IMR-90 (cell line): Measurements from ENCODE around the gene TAF10. TPM values are rescaled to one million over a fixed set of nuclear protein-coding genes. Genes with fewer than 3 reads are reported as not detected.

Experiments used
- ATAC-seq: fragments of 200-7000 bp; cut with Tn5 transposase; 2 replicates; pipeline ENCODE4 v1.9.1; 2020; ENCODE audit warnings: low read depth, mild to moderate bottlenecking, moderate library complexity
- BruUV-seq: library from RNA; stranded (reverse); fragments of 400-500 nt; replicated peaks from 2 replicates; lab custom pipeline; 2021; lab: Mats Ljungman, UMichigan
- CTCF ChIA-PET: fragments of 300-600 bp; formaldehyde crosslinking; extraction: SDS; loops from one replicate; lab custom pipeline; 2021; ENCODE audit warnings: antibody characterized with exemption; lab: Yijun Ruan, JAX
- POLR2A ChIA-PET: fragments of 300-600 bp; sonication (Branson Sonifier 250); formaldehyde crosslinking; loops from one replicate; lab custom pipeline; 2022; ENCODE audit warnings: antibody characterized with exemption; ENCODE audit not compliant: unreplicated experiment; lab: Charles Lee
- DNase-seq: peaks from one replicate; pipeline ENCODE4 v3.0.0; 2013
- H2AFZ ChIP-seq: replicated peaks from 2 replicates; pipeline ENCODE3; 2013; ENCODE audit warnings: low read length, mild to moderate bottlenecking; ENCODE audit not compliant: poor library complexity
- H2AK5ac ChIP-seq: 2 replicates; pipeline ENCODE4 v1.6.1; 2013; ENCODE audit warnings: low read depth, low read length, inconsistent platforms
- H2AK9ac ChIP-seq: replicated peaks from 2 replicates; pipeline ENCODE3; 2013; ENCODE audit warnings: mild to moderate bottlenecking, low read depth, low read length, moderate library complexity; ENCODE audit not compliant: poor library complexity
- H2BK120ac ChIP-seq: 2 replicates; pipeline ENCODE4 v1.6.1; 2013; ENCODE audit warnings: low read depth, low read length, inconsistent platforms
- H2BK15ac ChIP-seq: 3 replicates; pipeline ENCODE4 v1.6.1; 2013; ENCODE audit warnings: low read depth, low read length, inconsistent platforms
- H2BK20ac ChIP-seq: 2 replicates; pipeline ENCODE4 v1.6.1; 2013; ENCODE audit warnings: low read depth, mild to moderate bottlenecking, inconsistent platforms, low read length, moderate library complexity
- H2BK5ac ChIP-seq: 2 replicates; pipeline ENCODE4 v1.6.1; 2013; ENCODE audit warnings: mild to moderate bottlenecking, low read depth, low read length, inconsistent platforms; ENCODE audit not compliant: poor library complexity, severe bottlenecking
- H3K14ac ChIP-seq: replicated peaks from 2 replicates; pipeline ENCODE4 v1.6.1; 2013; ENCODE audit warnings: low read depth, low read length, inconsistent platforms
- H3K18ac ChIP-seq: 2 replicates; pipeline ENCODE4 v1.6.1; 2013; ENCODE audit warnings: low read depth, low read length, control low read depth
- H3K23ac ChIP-seq: 2 replicates; pipeline ENCODE4 v1.6.1; 2013; ENCODE audit warnings: low read depth, low read length, inconsistent platforms
- H3K27ac ChIP-seq: 2 replicates; pipeline ENCODE4 v1.5.1; 2013; ENCODE audit warnings: mild to moderate bottlenecking, control low read depth, low read length; ENCODE audit not compliant: insufficient read depth
- H3K27me3 ChIP-seq: 2 replicates; pipeline ENCODE4 v1.6.1; 2013; ENCODE audit warnings: low read length; ENCODE audit not compliant: control insufficient read depth, insufficient read depth
- H3K36me3 ChIP-seq: 2 replicates; pipeline ENCODE4 v1.6.1; 2013; ENCODE audit warnings: low read length, mixed read lengths; ENCODE audit not compliant: control insufficient read depth, insufficient read depth
- H3K4ac ChIP-seq: 2 replicates; pipeline ENCODE4 v1.6.1; 2013; ENCODE audit warnings: low read depth, low read length, inconsistent platforms
- H3K4me1 ChIP-seq: 2 replicates; pipeline ENCODE4 v1.6.1; 2013; ENCODE audit warnings: low read length, mixed read lengths; ENCODE audit not compliant: control insufficient read depth, insufficient read depth
- H3K4me2 ChIP-seq: 2 replicates; pipeline ENCODE4 v1.6.1; 2013; ENCODE audit warnings: low read depth, mild to moderate bottlenecking, control low read depth, low read length, moderate library complexity
- H3K4me3 ChIP-seq: 2 replicates; pipeline ENCODE4 v1.5.1; 2013; ENCODE audit warnings: low read depth, mild to moderate bottlenecking, control low read depth, low read length, moderate library complexity; ENCODE audit not compliant: insufficient read depth
- H3K56ac ChIP-seq: 2 replicates; pipeline ENCODE4 v1.6.1; 2013; ENCODE audit warnings: low read length, inconsistent platforms; ENCODE audit not compliant: insufficient read depth; ENCODE audit errors: extremely low read depth
- H3K79me1 ChIP-seq, 2 experiments: 2 replicates each; pipeline ENCODE4 v1.6.1; 2013; ENCODE audit warnings: low read length in 2 of 2, inconsistent platforms in 1 of 2, low read depth in 1 of 2
- H3K9ac ChIP-seq: 2 replicates; pipeline ENCODE4 v1.6.1; 2013; ENCODE audit warnings: low read depth, low read length, control low read depth
- H3K9me1 ChIP-seq: 2 replicates; pipeline ENCODE4 v1.6.1; 2013; ENCODE audit warnings: low read length, inconsistent platforms; ENCODE audit not compliant: insufficient read depth
- H3K9me3 ChIP-seq: 2 replicates; pipeline ENCODE4 v1.6.1; 2013; ENCODE audit warnings: low read length; ENCODE audit not compliant: control insufficient read depth, insufficient read depth
- H4K20me1 ChIP-seq: 2 replicates; pipeline ENCODE4 v1.6.1; 2013; ENCODE audit warnings: low read length, inconsistent platforms; ENCODE audit not compliant: insufficient read depth
- H4K5ac ChIP-seq: 2 replicates; pipeline ENCODE4 v1.6.1; 2013; ENCODE audit warnings: mild to moderate bottlenecking, low read depth, low read length, control low read depth
- H4K8ac ChIP-seq, 2 experiments: 2 replicates each; pipeline ENCODE4 v1.6.1; 2013; ENCODE audit warnings: low read depth in 2 of 2, low read length in 2 of 2, control low read depth in 1 of 2, inconsistent platforms in 1 of 2
- H4K91ac ChIP-seq: 2 replicates; pipeline ENCODE4 v1.6.1; 2013; ENCODE audit warnings: low read depth, low read length, inconsistent platforms; ENCODE audit not compliant: insufficient read depth
- BHLHE40 ChIP-seq: fragments of 150-350 bp; IDR thresholded peaks from 2 replicates; pipeline ENCODE4 v1.6.1; 2016; ENCODE audit warnings: mild to moderate bottlenecking, low read depth, low read length
- CEBPB ChIP-seq: IDR thresholded peaks from 2 replicates; pipeline ENCODE4 v1.6.1; 2012; ENCODE audit warnings: low read depth, low read length, improper control_type of control experiment
- CHD1 ChIP-seq: IDR thresholded peaks from 2 replicates; pipeline ENCODE4 v1.6.1; 2012; ENCODE audit warnings: low read depth, low read length, improper control_type of control experiment
- MXI1 ChIP-seq: IDR thresholded peaks from 2 replicates; pipeline ENCODE4 v1.6.1; 2012; ENCODE audit warnings: low read depth, mild to moderate bottlenecking, low read length, moderate library complexity, borderline replicate concordance
- NFE2L2 ChIP-seq: fragments of 150-350 bp; IDR thresholded peaks from 2 replicates; pipeline ENCODE4 v1.6.1; 2016; ENCODE audit warnings: low read depth, mild to moderate bottlenecking, low read length
- POLR2A ChIP-seq: IDR thresholded peaks from 2 replicates; pipeline ENCODE4 v1.6.1; 2012; ENCODE audit warnings: mild to moderate bottlenecking, low read depth, low read length
- RCOR1 ChIP-seq: IDR thresholded peaks from 2 replicates; pipeline ENCODE4 v1.6.1; 2012; ENCODE audit warnings: mild to moderate bottlenecking, low read length, improper control_type of control experiment; ENCODE audit not compliant: insufficient replicate concordance
- RFX5 ChIP-seq: IDR thresholded peaks from 2 replicates; pipeline ENCODE4 v1.8.0; 2012; ENCODE audit warnings: low read depth, mild to moderate bottlenecking, low read length, moderate library complexity
- SMC3 ChIP-seq: fragments of 150-350 bp; IDR thresholded peaks from 2 replicates; pipeline ENCODE4 v1.6.1; 2016; ENCODE audit warnings: low read depth, mild to moderate bottlenecking, antibody characterized with exemption, low read length, moderate library complexity
- WGBS, 2 experiments: methylation state at CpG; one replicate each; pipeline versions ENCODE4 v1.1.5 to v1.1.7; 2013; ENCODE audit warnings: missing lambda C conversion rate in 2 of 2; ENCODE audit not compliant: insufficient read length in 1 of 2; ENCODE audit errors: extremely low coverage in 2 of 2; 5-methylcytosine and 5-hydroxymethylcytosine counted together
- dilution Hi-C: fragments of 300-500 bp; cut with HindIII; formaldehyde crosslinking; loops from one replicate; pipeline ENCODE4 v1.14.3; 2018; ENCODE audit warnings: low sequenced_read_pairs; ENCODE audit not compliant: unreplicated experiment
- in situ Hi-C: fragments of 300-500 bp; cut with MboI; formaldehyde crosslinking; loops from 3 replicates; pipeline ENCODE4 v1.14.3; 2019; ENCODE audit warnings: low sequenced_read_pairs, inconsistent platforms, mixed read lengths
- intact Hi-C: fragments of 100-400 bp; cut with micrococcal nuclease; formaldehyde crosslinking; loops from 2 replicates; pipeline ENCODE4 v1.10.0; 2022
- polyA plus RNA-seq, 3 experiments: library from polyadenylated mRNA; depleted of rRNA; stranded (reverse); fragments of >200 nt; gene quantifications; 2 replicates each; pipeline ENCODE4 v1.2.3, GENCODE V29; 2012; ENCODE audit warnings: low replicate concordance in 1 of 3
- total RNA-seq: library from RNA; depleted of rRNA; stranded (reverse); fragments of >200 nt; gene quantifications from 2 replicates; pipeline ENCODE4 v1.2.3, GENCODE V29; 2012
- TF ChIP-seq, protein P1 (sequence below): fragments of 150-350 bp; IDR thresholded peaks from 2 replicates; pipeline ENCODE4 v1.6.1; 2016; ENCODE audit warnings: low read depth, mild to moderate bottlenecking, low read length, moderate library complexity, borderline replicate concordance
- TF ChIP-seq, protein P2 (sequence below): fragments of 150-350 bp; IDR thresholded peaks from 2 replicates; pipeline ENCODE4 v1.6.1; 2017; ENCODE audit warnings: mild to moderate bottlenecking, antibody characterized with exemption, low read length, low read depth
- TF ChIP-seq, protein P3 (sequence below): conservative IDR thresholded peaks from 2 replicates; pipeline ENCODE4 v1.5.1; 2012; ENCODE audit warnings: mild to moderate bottlenecking, low read depth, low read length, improper control_type of control experiment

TAF10 gene
- total and polyA plus RNA-seq, 2 of the 4 experiments (the other 2 are of a cell fraction), result 18.6 to 132 TPM

DNA sequence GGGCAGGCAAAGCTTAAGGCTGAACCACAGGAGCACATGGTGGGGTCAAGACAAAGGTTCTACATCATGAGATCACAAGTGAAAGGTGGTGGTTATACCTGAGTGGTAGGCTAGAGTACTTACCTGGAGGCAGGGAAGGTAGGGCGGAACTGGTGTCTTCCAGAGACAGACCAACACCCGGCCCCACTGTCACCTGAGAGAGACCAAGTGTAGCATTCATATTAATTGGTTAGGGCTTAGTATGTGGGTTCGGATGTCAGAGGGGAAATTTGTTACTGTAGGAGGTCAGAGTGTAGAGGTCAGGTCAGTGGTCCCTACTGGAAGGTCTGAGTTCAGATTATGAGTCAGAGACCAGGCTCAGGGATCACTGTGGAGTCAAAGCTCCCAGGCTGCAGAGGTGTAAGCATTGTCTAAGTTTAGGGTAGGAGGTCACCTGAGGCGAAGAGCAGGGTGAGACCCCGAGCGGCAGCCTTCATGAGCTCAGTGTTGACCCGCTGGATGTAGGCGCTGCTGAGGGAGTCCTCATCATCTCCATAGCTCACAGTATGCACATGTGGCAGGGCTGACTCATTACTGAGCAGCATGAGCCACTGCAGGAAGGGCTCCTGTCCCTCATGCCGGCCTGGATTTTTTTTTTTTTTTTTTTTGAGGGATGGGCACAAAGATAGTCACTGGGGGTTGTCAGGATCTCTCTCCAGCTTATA, 4.0 kb upstream of the TAF10 start (continued):
- TF ChIP-seq, protein P1, sequence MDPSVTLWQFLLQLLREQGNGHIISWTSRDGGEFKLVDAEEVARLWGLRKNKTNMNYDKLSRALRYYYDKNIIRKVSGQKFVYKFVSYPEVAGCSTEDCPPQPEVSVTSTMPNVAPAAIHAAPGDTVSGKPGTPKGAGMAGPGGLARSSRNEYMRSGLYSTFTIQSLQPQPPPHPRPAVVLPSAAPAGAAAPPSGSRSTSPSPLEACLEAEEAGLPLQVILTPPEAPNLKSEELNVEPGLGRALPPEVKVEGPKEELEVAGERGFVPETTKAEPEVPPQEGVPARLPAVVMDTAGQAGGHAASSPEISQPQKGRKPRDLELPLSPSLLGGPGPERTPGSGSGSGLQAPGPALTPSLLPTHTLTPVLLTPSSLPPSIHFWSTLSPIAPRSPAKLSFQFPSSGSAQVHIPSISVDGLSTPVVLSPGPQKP, result no peak
- no peak for TF ChIP-seq RFX5

DNA sequence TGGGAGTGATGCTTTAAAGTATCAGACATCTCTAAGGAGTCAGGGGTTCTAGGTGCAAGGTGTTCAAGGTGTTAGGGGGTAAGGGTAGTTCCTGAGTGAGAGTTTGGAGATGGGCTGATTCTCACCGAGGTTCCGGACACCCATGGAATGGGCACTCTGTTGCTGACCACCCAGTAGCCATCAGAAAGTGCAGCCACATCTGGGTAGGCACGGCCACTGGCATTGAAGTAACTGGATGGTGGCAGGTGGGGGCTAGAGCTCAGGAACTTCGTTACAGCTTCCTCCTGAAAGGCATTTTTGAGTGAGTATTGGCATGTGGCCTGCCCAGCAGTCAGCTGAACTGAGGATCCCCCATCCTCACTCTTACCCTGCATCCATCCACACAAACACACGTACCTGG, 3.0 kb upstream of the TAF10 start:
- no peak overlapping the region for H2BK20ac ChIP-seq
- DNase-seq (no peak), ATAC-seq (no peak)
- H3K27ac ChIP-seq, result no peak overlapping the region
- H3K36me3 ChIP-seq, result peaks cover 39% of the 10 kb centered on the region
- H4K8ac ChIP-seq, result no peak overlapping the region
- no peak overlapping the region for H3K4me3 ChIP-seq
- H3K9me3 ChIP-seq, result no peaks in the 10 kb centered on the region
- H2AK9ac ChIP-seq, result peak overlapping the region; percentile 20
- dilution Hi-C loops, result no loop called here
- H3K79me1 ChIP-seq, result peaks cover 16 to 74% of the 10 kb centered on the region in 2 experiments
- ChIA-PET POLR2A (no interaction called here), CTCF (no interaction called here)
- H3K56ac ChIP-seq, result no peak overlapping the region
- no peak overlapping the region for H4K91ac ChIP-seq
- H3K27me3 ChIP-seq, result no peaks in the 10 kb centered on the region
- H3K9ac ChIP-seq, result no peak overlapping the region
- H3K4me1 ChIP-seq, result peaks cover 16% of the 10 kb centered on the region
- no peak overlapping the region for H3K18ac ChIP-seq
- H2AFZ ChIP-seq, result no peak overlapping the region
- H3K14ac ChIP-seq, result no peak overlapping the region
- H2BK5ac ChIP-seq, result no peak overlapping the region
- H3K4me2 ChIP-seq, result no peak overlapping the region
- H2AK5ac ChIP-seq, result no peak overlapping the region
- intact Hi-C loops, result loop anchor here (5.0 kb wide), 1 partner anchor 142 kb away; no protein-coding TSS in a partner anchor
- H4K20me1 ChIP-seq, result peaks cover 12% of the 10 kb centered on the region
- 100% methylated on average over 3 of the region's 5 CpGs; no CpG with 5 or more reads in 1 of the 2 experiments for WGBS, 2 experiments
- no peak overlapping the region for H2BK120ac ChIP-seq
- TF ChIP-seq POLR2A, result no peak
- no peak for TF ChIP-seq NFE2L2
- no peak for TF ChIP-seq MXI1
- TF ChIP-seq, protein P2, sequence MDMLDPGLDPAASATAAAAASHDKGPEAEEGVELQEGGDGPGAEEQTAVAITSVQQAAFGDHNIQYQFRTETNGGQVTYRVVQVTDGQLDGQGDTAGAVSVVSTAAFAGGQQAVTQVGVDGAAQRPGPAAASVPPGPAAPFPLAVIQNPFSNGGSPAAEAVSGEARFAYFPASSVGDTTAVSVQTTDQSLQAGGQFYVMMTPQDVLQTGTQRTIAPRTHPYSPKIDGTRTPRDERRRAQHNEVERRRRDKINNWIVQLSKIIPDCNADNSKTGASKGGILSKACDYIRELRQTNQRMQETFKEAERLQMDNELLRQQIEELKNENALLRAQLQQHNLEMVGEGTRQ, result no peak
- TF ChIP-seq BHLHE40, result no peak
- no peak for TF ChIP-seq CHD1
- TF ChIP-seq, protein P3, sequence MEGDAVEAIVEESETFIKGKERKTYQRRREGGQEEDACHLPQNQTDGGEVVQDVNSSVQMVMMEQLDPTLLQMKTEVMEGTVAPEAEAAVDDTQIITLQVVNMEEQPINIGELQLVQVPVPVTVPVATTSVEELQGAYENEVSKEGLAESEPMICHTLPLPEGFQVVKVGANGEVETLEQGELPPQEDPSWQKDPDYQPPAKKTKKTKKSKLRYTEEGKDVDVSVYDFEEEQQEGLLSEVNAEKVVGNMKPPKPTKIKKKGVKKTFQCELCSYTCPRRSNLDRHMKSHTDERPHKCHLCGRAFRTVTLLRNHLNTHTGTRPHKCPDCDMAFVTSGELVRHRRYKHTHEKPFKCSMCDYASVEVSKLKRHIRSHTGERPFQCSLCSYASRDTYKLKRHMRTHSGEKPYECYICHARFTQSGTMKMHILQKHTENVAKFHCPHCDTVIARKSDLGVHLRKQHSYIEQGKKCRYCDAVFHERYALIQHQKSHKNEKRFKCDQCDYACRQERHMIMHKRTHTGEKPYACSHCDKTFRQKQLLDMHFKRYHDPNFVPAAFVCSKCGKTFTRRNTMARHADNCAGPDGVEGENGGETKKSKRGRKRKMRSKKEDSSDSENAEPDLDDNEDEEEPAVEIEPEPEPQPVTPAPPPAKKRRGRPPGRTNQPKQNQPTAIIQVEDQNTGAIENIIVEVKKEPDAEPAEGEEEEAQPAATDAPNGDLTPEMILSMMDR, result no peak
- TF ChIP-seq RCOR1, result no peak
- TF ChIP-seq RFX5, result no peak
- TF ChIP-seq SMC3, result no peak
- TF ChIP-seq CEBPB, result no peak
- in situ Hi-C loops, result loop anchor here (5.0 kb wide), 1 partner anchor 67 kb away; the partner anchor contains the start of gene MRPL17
- H3K9me1 ChIP-seq, result peaks cover 20% of the 10 kb centered on the region
- BruUV-seq, result no TSS peak
- no peak overlapping the region for H3K23ac ChIP-seq
- H3K4ac ChIP-seq, result no peak overlapping the region
- H2BK15ac ChIP-seq, result no peak overlapping the region
- H4K5ac ChIP-seq, result no peak overlapping the region
